GM19238 (cell line): ENCODE data around the gene KIF26B.

Experiments used
- DNase-seq: peaks from one replicate; pipeline ENCODE4 v3.0.0; 2011; ENCODE audit warnings: low spot score; ENCODE audit not compliant: insufficient read length

KIF26B gene

DNA sequence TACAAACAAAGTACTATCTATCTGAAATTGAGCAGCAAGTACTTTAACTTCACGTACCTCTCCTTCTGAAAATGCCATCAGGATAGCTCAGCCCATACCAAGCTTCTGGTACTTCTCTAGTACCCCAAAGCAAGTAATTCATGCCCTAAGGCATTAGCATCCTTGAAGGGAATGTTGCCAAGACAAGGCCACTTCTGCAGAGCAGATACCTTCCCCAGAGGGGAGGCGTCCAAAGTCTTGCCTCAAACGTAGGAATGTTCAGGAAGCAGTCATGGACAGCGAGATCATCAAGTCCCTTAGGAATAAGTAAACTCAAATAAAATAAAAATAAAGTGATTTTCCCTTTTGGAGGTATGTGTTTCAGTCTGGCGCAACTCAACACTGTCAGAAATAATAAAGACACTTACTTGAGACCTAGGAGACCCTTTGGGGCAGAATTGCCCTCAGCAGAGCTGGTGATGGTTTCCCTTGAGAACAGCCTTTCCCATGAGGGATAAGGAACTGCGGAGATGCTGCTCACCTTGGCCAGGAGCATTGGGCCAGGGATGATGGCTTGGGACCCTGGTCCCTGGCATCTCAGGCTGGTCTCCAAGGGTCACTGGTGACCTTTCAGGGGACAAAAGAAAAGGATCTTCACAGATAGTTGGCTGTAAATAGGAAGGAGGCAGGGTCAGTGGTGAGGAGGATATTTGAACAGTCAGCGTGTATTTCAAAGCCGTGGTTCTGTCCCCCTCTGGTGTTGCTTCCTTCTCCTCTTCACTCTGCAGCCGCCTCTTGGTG, 522.9 kb downstream of the KIF26B start:
- DNase-seq = no peak

DNA sequence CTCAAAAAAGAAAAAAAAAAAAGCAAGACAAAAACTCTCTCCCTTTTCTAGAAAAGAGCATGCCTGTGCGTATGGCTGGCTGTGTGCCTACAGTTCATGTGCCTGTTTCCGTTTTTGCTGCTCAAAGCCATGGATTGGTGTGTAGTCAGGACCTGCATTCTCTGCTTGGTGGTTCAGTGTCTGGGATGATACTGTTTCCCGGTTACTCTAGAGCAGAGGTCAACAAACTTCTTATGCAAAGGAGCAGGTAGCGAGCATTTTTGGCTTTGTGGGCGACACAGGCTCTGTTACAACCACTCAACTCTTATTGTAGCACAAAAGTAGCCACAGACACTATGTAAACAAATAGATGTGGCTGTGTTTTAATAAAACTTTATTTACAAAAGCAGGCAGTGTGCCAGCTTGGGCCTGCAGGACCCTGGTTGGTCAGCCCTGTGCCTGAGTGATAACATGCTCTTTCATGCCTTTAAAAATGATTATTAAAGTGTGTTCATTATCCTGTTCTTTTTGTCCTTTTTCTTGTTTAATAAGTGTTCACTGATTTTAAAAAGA, 524.2 kb downstream of the KIF26B start:
- no peak for DNase-seq

DNA sequence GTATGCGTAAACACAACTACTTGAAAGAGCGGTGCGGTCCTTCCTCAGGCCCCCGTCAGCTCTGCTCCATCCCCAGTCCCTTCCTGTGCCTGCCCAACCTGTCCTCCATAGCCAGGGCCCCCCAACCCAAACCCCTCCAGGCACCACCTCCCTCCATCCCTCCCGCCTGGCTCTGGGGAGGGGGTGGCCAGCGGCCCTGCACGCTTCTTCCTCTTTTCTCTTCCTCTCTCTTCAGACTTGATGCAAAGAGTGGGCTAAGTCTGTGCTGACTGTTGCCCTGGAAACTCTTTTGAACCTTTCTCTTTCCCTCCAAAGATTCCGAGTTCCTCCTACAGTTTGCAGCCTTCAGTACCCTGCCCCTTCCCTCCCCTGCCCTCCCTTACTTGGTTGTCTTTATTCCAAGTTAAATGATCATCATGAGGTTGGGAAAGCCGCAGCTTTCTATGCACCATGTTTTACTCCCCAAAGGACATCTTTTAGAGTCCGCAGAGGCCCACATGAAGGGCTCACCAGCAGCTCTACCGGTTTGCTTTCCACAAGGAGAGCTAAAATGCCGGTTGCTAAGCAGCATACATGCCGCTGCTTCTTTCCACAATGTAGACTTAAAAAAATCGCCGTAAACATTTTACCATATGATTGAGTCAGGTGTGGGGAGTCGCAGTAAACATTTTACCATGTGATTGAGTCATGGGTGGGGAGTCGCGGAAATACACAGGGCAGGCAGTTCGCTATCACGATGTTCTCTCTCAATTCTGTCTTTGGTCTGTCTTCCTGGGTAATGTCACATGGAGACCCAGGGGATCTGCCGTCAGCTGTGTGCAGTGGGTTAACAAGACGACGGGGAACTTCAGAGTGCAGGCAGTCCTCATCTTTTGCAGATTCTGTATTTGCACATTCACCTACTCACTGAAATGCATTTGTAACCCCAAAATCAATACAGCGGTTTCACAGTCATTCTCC, 525.3 kb downstream of the KIF26B start:
- DNase-seq = no peak

DNA sequence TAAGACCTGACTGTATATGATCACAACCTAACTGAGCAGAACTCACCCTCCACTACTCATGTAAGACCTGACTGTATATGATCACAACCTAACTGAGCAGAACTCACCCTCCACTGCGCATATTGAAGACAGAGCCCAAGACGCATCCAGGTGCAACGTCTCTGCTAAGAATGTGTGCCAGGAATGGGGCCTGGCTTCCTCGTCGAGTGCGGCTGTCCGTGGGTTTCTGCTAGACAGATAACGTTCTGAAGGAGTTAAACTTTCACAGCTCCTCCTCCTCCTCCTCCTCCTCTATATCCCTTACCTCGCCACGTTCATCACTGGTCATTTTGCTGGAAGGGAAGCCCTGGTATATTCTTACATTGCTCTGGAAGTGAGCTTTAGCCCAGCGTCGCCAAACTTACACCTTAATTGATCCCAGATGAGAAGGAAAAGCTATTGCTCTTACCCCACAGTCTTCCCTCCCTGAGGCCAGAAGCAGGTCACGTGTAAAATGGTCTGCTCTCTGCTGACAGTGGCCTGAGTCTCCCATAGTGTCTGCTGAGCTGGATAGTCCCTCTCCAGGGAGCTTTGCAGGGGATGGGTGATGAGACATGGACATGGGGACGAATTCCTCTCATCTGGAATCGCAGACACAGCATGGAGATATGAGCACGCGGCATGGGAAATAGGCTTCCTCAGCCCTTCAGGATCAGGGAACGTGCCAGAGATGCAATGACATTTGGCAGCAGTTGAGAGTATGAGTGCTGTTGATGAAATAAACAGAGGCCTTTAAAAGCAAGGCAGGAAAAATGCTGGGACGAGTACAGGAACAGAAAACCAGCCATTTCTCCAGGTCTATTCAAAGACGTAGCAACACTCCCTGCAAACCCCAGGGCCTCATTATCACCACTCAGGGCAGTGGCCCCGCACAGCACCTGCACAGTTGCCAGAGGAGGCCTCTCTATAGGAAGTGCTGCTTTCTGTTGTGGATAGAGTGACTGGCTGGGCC, 528.1 kb downstream of the KIF26B start:
- DNase-seq = no peak

DNA sequence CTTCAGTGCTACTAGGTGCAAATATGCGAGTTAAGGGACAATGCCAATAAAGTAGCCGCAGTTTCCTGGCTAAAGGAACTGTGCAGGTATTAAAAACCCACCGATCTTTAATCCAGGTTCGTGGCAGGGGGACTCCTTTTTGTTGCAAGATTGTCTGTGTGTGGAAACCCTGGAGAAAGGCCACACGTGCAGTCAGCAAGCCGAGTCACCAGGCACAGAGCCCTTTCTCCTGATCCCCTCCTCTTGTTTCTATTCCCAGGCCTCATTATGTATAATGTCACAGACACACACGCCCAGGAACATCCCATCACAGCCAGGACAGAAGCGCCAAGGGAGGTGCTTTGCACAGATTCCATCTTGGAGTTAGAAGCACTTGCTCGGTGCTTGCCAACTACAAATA, 528.9 kb downstream of the KIF26B start:
- no peak for DNase-seq

DNA sequence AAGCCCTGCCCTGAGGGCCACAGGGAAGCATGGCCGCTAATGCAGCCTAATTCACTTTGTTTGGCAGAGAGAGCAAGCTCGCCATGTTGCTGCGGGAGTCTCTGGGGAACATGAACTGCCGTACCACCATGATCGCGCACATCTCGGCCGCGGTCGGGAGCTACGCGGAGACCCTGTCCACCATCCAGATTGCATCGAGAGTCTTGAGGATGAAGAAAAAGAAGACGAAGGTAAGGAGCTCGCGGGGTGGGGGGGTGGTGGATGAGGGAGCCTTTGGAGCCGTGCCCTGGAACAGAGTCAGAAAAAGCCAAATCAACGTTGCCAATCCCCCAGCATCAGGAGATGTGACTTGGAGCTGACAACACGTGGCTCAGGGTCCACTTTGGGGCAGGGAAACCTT, 529.4 kb downstream of the KIF26B start:
- DNase-seq = no peak

DNA sequence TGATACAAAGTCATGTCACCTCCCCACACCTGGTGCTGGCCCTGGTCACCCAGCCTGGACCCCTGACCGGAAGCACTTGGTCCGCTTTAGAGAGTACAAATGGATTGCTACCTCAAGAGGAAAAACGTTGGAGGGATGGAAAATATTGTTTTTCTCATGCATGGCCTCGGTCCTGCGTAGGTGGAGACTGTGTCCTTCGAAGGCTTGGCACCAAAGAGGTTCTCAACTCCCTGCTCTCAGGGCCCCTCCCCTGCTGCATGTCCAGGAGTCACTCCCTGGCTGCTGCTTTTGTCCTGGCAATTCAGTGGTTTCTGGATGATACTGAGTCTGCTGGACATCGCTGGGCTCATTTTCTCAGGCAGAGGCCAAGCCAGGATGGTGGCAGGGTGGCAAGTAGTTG, 529.8 kb downstream of the KIF26B start:
- DNase-seq = no peak

DNA sequence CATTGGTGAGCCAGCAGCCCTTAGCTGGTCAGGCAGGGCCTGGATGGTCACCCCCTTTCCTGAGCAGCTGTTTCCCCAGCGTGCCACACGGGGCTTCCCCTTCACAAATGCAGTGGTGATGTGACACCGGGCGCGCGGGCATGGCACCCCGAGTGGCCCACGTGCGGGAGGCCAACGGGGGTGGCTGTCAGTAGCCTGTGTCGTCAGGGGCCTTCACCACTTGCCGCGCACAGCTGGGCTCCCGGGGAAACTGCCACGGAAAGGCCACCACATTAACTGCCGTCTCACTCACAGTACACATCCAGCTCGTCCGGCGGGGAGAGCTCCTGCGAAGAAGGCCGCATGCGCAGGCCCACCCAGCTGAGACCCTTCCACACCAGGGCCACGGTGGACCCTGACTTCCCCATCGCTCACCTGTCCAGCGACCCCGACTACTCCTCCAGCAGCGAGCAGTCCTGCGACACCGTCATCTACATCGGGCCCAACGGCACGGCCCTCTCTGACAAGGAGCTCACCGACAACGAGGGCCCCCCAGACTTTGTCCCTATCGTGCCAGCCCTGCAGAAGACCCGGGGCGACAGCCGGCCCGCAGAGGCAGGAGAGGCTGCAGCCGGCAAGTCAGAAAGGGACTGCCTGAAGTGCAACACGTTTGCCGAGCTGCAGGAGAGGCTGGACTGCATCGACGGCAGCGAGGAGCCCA, 530.5 kb downstream of the KIF26B start:
- no peak for DNase-seq

DNA sequence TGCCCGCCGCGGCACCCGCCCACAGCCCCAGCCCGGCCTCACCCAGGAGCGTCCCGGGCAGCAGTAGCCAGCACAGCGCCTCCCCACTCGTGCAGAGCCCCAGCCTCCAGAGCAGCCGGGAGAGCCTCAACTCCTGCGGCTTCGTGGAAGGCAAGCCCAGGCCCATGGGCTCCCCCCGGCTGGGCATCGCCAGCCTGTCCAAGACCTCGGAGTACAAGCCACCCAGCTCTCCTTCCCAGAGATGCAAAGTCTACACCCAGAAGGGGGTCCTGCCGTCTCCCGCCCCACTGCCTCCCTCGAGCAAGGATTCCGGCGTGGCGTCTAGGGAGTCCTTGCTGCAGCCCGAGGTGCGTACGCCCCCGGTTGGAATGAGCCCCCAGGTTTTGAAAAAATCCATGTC, 531.2 kb downstream of the KIF26B start:
- DNase-seq = no peak

DNA sequence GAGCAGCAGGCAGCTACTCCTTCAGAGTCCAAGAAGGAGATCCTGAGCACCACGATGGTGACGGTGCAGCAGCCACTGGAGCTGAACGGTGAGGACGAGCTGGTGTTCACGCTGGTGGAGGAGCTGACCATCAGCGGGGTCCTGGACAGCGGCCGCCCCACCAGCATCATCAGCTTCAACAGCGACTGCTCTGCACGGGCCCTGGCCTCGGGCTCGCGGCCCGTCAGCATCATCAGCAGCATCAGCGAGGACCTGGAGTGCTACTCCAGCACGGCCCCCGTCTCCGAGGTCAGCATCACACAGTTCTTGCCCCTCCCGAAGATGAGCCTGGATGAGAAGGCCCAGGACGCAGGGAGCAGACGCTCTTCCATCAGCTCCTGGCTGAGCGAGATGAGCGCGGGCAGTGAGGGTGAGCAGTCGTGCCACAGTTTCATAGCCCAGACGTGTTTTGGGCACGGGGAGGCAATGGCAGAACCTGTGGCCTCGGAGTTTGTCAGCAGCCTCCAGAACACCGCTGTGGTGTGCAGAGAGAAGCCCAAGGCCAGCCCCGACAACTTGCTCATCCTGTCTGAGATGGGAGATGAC, 531.8 kb downstream of the KIF26B start:
- DNase-seq = no peak

DNA sequence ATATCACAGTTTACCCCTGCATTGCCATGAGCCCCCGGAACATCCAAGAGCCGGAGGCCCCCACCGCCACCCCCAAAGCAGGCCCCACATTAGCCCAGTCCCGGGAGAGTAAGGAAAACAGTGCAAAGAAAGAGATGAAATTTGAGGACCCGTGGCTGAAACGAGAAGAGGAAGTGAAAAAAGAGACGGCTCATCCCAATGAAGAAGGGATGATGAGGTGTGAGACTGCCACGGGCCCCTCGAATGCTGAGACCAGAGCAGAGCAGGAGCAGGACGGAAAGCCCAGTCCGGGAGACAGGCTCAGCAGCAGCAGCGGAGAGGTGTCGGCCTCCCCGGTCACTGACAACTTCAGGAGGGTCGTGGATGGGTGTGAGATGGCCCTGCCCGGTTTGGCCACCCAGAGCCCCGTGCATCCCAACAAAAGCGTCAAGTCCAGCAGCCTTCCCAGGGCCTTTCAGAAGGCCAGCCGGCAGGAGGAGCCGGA, 532.4 kb downstream of the KIF26B start:
- DNase-seq = no peak

DNA sequence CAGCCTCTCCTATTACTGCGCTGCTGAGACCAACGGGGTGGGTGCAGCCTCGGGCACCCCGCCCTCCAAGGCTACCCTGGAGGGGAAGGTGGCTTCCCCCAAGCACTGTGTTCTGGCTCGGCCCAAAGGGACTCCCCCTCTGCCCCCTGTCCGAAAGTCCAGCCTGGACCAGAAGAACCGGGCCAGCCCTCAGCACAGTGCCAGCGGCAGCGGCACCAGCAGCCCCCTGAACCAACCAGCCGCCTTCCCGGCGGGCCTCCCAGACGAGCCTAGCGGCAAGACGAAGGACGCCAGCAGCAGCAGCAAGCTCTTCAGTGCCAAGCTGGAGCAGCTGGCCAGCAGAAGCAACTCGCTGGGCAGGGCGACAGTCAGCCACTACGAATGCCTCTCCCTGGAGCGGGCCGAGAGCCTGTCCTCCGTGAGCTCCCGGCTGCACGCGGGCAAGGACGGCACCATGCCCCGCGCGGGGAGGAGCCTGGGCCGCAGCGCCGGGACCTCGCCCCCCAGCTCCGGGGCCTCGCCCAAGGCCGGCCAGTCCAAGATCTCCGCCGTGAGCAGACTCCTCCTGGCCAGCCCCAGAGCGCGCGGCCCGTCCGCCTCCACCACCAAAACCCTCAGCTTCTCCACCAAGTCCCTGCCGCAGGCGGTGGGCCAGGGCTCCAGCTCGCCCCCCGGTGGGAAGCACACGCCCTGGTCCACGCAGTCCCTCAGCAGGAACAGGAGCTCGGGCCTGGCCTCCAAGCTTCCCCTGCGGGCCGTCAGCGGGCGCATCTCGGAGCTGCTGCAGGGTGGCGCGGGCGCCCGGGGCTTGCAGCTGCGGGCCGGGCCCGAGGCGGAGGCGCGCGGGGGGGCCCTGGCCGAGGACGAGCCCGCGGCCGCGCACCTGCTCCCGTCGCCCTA, 533.1 kb downstream of the KIF26B start:
- no peak for DNase-seq

DNA sequence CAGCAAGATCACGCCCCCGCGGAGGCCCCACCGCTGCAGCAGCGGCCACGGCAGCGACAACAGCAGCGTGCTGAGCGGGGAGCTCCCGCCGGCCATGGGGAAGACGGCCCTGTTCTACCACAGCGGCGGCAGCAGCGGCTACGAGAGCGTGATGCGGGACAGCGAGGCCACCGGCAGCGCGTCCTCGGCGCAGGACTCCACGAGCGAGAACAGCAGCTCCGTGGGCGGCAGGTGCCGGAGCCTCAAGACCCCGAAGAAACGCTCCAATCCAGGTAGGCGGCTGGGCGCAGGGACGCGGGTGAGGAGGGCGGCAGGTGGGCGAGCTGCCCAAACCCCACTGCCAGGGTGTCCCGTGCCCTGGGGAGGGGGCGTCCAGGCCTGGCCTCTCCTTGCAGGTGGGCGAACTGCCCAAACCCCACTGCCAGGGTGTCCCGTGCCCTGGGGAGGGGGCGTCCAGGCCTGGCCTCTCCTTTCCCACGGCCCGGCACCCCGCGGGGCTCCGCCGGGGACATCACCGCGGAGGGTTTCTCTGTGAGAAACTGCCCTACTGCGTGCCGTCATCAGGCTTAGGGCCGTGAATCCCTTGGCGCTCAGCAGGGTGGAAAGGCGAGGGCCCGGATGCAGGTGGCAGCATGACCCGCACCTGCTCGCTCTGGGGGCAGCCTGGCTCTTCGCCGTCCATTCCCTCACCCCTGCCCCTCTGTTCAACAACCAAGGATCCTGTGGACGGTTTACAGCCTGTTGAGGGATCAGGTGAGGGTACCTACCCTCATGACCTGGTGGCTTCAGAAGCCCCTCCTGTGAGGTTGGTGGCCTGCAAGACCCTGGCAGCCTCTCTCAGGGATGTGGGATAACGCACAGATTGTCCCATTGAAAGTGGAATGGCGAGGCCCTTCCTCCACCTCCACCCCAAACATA, 534.0 kb downstream of the KIF26B start:
- DNase-seq = no peak

DNA sequence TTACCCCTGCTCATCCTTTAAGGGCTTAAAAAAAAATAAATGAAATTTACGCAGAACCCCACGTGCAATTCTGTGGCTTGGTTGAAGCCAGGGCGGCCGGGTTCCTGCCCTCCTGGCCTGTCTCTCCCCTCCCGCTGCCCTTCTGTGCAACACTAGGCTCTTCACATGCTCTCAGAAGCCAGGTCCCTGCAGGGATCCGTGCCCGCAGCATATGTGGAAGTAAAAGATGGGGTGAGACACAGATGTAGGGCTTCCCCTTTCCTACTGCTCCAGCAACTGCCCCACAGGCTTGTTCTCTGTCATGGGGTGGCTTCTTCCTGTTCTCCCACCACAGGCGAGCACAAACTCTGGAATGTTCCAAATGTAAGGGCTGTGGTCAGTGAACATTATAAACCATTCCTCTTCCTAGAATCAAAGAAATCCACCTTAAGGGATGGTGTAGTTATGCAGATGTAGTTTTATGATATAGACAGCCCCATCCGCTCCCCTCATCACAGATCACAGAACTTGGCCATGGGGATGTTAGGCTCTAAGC, 535.4 kb downstream of the KIF26B start:
- DNase-seq = no peak

DNA sequence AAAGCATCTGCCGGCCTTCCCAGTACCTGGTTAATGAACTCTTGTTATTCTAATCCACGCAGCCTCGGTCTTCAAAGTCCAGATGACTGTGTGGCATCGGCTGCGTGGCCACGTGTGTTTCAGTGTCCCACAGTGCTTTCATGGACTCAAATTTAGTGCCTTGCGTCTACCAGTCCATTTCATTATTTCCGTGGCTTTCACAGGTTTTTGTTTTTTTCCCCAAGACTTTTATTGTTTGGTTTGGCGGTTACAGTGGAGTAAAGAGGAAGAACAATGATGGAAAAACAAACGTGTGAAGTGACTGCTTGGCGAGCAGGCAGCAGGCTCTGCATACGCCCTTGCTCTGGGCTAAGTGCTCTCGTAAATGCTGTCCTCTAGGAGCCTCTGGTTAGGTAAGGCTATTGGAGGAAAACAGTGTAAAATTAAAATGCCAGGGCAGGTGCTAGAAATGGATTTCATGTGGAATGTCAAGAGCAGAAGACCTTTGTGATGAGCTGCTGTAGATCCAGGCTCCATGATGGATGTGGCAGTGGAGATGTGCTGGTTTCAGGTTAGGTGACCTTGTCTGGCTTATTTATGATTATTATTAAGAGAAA, 536.3 kb downstream of the KIF26B start:
- no peak for DNase-seq

DNA sequence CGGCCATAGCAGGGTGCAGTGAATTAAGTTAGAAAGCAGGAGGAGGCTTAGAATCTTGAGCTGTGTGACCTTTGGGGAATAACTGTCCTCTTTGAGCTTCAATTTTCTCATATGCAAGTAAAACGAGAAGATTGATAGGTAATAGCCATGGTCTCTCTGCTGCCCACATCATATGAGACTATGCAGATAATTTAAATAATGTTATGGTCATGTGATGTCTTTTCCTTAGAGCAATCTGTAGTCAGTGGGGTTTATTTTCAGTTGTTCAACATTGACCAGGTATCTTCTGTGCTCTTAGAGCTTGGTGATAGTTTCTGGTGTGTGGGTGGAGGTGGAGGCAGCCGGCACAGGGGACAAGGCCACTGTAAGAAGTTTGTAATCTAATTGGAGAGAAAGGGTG, 537.1 kb downstream of the KIF26B start:
- DNase-seq = no peak

DNA sequence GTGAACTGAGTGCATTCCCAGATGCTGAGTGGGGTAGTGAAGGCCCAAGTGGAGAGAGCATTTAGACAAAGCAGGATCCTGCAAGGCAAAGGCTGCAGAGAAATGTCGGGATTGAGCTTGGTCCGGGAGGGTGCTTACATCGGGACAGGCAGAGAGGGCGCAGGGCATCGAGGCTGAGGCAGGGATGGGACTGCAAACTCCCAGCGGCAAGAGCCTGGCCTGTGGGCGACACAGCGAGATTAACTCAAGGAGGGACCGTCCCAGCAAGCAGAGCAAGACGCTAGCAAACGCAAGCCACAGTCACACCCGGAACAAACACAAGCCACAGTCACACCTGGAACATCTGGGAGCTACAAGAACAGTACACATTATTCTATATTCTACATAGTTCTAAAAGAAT, 537.5 kb downstream of the KIF26B start:
- no peak for DNase-seq
